CD4-positive, alpha-beta T cell treated with Interleukin-15 for 1 hour (primary cell): Measurements from ENCODE around the gene RNPEPL1.

ENCODE experiments used
- DNase-seq: peaks from one replicate; pipeline ENCODE4 v3.0.0-alpha.2; 2020

The RNPEPL1 gene

DNA sequence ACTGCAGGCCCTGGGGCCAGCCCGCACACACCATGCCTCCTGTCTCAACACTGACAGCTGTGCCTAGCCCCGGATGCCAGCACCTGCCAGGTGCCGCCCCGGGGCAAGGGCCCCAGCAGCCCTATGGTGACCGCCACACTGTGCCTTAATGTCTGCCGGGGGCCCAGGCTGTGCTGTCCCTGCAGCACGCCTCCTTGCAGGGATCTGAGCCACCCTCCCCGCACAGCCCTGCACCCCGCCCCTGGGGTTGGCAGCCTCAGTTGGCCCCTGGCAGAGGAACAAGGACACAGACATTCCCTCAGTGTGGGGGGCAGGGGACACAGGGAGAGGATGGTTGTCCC lies 9.8 kb downstream of the RNPEPL1 start:
- no peak for DNase-seq

DNA sequence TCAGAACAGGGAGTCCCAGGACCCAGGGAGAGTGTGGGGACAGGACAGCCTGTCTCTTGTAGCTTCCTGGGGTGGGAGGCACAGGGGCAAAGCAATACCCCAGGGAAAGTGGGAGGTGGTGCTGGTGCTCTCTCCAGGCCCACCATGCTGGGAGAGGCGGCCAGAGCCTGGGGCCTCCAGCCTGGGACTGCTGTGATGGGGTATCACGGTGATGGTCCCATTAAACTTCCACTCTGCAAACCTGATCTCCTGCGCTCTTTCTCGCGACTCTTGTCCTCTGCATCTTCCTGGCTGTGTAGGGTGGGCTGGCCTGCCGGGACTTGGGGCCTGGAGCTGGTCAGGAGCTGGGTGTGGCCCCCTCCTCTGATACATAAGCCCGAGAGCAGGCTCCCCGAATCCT lies 10.2 kb downstream of the RNPEPL1 start:
- no peak for DNase-seq

DNA sequence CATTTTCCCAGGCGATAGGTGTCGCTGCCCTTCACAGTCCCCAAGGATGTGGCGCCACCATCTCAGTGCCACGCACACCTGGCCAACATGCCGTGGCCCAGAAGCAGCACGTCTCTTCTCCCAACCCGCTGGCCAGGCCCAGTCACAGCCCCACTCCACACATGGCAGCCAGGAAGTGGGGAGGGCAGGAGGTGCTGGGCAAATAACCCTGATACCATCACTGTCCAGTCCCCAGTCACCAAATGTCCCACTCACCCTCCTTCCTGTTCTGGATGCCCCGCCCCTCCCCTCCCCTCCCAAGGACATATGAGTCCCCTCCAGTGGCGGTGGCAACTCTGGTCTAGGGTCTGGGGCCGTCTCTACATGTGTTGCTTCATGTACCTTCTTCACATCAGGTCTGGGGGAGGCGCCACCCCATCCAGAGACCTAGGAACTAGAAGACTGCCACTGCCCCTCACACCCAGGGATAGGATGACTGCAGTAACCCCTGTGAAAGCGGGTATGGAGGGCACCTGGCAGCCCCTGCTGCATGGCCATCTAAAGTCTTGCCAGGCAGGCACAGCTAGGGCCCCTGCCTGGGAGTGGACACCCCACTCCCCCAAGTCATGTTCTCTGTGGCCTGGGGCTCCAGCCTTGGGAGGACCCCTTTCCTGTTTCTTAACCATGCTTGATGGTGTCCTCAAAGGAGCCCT lies 10.9 kb downstream of the RNPEPL1 start:
- DNase-seq, result no peak

DNA sequence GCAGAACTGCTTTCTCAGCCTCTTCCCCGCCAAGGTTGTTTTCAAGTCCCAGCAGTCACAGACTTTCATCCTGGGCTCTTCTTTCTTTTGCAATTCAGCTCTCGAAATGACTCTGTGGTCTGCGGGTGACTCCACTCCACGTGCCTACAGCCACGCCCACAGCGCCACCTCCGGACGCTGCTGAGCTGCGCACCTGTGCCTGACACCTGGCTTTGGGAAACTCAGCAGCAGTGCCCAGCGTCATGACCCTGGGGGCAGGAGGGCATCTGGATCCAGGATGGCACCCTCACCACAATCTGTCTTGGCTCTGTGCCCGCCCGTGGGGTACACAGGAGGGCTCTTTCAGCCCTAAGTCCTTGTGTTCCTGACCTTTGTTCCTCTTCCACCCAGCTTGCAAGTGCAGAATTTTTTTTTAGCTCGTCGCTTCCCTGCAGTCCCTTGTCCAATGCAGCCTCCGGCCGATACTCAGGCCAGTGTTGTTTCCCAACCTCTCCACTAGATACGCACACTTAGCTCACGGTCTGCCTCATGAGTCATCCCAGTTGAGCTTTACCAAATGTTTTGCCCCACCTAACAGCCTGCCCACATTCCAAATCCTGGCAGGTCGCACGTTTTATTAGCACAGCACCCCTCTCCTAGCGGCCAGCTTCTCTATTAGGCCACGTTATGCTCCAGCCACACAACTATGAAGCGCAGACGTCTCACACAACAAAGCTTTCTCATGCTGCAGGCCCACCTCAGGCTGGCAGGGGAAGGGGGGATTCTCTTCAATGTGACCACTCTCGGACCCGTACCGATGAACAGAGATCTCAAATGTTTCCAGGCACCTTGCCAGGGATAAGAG lies 11.7 kb downstream of the RNPEPL1 start:
- peak; percentile 74 for DNase-seq

DNA sequence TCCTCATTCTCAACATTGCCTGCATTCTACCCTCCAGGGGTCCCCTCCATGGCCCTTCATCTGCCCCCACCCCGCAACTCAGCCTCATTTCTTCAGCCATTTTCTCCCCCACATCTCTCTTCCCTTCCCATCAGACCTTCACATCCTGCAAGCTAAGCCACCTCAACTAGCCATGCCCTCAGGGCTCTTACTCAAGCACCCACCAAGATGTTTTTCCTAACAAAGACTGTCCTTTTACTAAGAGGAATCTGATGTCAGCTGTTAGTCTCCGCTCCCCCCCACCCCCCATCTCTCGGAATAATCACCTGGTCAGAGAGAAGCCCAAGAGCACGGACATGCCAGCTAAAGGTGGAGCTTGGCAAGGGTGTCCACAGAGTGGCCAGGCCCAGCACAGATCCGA lies 13.5 kb downstream of the RNPEPL1 start:
- DNase-seq, result no peak

DNA sequence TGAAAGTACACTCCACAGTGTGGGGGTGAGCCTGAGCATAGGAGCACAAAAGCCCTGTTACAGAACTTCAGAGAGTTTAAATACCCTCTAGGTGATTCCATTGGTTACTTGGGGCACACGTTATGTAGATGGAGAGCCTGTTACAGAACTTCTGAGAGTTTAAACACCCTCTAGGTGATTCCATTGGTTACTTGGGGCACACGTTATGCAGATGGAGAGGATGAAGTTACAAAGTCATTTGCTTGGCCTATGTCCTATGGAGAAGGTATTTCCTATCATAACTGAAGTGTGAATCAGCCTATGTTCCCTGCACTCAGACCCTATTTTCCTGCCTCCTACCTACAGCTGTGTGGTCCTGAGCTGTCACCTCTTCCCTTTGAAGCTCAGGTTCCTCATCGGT lies 14.5 kb downstream of the RNPEPL1 start:
- DNase-seq, result no peak

DNA sequence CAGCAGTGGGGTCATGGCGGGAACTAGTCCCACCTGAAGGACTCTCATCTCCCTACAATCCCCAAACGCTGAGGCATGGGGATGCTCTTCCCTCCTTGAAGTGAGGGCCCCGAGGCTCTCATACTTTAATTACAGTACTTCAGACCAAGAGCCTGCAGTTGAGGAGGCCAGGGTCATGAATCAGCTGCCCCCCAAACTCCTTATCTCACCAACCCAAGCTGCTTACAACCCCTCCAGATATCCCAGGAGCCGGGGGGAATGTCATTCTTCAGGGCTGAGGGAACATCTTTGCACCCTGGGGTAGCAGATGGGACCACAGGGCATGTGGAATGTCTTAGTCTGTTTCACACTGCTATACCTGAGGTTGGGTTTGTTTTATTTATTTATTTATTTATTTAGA lies 15.5 kb downstream of the RNPEPL1 start:
- no peak for DNase-seq

DNA sequence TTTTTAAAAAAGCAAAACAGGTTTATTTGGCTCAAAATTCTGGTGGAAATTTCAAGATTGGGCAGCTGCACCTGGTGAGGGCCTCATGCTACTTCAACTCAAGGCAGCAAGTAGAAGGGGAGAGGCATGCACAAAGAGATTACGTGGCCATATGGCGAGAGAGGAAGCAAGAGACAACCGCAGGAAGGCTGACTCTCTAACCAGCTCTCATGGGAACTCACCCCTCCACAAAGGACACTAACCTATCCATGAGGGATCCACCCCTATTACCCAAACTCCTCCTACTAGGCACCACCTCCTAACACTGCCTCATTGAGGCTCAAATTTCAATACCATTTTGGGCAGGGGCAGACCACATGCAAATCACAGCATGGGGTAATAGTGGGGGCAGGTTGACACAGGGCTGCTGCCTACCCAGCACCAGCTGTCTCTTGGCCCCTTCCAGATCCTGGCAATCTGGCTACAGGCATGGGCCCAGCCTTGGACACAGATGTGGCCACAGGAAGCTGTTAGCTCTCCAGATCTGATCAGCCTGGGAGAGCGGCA lies 16.3 kb downstream of the RNPEPL1 start:
- peak; percentile 68 for DNase-seq

DNA sequence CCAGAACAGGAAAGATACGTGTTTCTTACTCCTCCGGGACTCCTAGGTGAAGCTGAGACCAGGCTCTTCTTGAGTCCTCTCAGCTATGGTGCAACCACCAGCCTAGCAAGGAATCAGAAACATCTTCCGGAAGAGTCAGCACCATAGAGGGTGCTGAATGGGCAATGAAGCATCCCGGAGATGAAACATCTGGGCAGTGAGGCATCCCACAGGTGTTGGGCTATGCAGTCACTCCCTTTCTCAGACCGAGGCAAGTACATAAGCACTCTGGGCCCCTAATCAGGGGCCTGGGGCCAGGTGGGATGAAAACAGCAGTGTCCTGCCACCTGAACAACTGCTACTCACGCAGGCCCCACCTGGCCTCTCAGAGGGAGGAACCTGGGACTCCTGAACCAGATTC lies 16.8 kb downstream of the RNPEPL1 start:
- no peak for DNase-seq

DNA sequence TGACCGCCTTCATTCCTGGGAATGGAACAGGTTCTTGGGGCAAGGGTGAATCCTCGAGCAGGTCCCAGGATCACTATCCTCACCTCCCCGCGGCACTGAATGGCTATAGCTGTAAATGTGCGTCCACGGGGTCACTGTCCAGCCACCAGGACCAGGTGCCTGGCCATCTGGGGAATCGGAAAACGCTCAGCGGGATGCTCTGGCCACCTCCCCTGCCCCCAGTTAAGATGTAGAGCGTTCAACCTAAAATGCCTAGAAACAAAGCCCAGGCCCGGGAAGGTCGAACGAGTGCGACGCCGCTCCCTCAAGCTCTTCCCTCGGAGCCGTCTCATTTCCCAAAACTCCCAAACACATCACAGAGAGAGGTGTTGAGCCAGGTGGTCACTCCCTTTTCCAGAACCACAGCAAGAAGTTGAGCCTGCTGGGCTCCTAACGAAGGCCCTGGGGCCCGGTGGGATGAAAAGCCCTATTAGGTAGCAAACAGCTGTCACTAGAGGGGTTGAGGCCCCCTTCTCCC lies 17.5 kb downstream of the RNPEPL1 start:
- DNase-seq, result no peak

DNA sequence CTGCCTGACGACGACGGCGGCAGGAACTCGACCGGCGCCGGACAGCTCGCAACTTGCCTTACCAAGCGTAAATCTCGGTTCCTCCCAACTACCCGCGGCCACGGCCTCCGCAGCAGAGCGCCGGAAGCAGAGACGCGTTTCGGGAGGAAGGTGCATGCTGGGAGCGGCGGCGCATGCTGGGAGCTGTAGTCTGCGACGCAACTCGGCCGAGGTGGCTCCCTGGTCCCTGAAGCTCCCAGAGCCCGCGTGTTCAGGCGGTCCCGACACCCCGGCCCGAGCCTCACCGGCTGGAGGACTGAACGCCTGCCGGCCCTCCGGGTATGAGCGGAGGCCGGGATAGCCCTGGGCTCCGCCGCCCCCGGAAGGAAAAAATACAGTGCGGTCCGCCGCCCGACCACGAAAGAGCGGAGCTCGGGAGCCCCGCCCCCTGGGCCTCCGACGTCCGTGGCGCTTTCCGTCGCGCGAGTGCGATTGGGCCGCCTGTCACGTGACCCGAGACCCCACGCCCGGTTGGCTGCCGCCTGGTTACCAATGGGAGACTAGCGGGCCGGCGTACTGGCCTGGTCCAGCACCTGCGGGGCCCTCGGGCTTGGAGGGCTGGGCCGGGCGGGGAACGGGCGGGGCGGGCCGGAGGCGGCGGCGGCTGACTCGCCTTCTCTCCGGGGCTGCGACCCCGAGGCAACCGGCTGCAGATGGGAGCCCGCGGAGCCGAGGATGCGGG lies 18.1 kb downstream of the RNPEPL1 start, which contains the start of gene CAPN10:
CAPN10 (plus strand) TSS at position 537 of the 721 bp plus-strand sequence; CDS start at position 715, 178 bp downstream.
- peak; percentile 95 for DNase-seq

DNA sequence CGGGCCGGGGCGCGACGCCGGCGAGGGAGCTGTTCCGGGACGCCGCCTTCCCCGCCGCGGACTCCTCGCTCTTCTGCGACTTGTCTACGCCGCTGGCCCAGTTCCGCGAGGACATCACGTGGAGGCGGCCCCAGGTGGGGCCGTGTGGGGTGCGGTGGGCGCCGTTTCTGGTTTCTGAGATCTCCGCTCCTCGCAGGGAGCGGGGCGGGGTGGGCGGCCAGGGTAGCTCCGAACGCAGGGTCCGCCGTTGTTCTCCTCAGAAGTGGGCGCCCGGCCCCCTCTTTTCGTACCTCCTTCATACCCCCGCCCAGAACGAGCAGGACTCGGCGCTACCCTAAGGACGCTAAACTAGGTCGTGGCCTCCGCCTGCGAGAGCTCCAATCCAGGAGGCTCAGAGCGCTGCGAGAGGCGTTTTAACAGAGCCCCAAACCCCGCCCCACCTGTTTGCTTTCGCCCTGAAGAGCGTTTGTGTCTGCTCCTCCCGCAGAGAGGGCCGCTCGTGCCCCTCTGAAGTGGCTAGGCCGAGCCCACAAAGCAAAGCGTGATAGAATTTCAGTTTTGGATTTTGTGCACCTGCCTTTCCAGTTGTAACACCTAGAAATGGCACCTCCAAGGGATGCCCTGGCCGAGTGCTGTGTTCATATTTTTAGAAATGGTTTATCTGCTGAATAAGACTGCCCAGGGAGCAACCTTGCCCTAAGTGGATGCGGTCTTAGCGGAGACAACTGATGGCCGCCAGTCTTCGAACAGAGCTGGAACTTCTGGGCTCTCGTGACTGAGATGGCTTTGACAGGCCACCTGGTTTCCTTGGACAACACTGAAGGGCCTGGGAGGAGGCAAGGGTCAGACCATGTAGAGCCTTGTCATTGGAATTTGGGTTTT lies 18.9 kb downstream of the RNPEPL1 start:
- DNase-seq, result peak; percentile 38

DNA sequence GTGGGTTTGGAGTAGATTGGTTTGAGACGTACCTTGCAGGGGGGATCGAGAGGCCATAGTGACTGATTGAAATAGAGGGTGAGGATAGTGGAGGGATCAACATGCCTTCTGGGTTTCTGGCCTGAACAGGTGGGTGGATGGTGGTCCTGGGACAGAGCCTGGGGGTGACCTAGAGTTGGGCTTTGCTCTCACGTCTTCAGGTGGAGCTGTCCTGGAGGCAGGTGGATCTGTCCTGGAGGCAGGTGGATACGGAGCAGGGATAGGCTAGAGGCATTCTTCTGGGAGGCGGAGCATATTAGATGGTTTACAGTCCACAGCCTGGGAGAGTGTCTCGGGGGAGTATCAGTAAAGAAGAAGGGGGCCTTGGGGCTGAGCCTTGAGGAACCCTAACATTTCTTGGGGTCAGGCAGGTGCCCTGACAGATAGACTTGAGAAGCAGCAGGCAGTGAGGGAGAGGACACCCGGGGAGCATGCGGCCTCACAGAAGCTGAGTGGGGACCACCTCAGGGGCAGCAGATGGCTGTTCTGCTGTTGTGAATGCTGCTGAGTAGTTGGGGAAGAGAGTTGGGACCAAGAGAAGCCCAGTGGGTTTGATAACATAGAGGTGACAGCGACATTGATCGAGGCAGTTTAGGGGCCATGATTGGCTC lies 19.8 kb downstream of the RNPEPL1 start:
- DNase-seq, result no peak

DNA sequence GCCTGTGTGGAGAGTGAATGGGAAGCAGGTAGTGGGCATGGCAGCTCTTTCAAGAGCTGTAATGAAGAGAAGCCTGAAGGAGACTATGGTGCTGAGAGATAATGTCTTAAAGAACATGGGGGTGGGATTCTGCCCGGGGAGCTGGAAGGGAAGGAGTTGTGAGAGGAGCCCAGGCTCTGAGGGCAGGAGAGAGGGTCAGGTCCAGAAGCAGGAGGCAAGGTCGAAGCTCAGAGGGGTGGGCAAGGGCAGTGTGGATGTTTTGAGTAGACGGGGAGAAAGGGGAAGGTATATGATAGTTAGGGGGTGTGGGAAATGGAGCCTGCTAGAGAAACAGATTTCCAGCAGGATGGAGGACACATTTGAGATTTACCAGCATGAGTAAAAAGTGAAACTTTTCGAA lies 20.4 kb downstream of the RNPEPL1 start:
- DNase-seq, result no peak

DNA sequence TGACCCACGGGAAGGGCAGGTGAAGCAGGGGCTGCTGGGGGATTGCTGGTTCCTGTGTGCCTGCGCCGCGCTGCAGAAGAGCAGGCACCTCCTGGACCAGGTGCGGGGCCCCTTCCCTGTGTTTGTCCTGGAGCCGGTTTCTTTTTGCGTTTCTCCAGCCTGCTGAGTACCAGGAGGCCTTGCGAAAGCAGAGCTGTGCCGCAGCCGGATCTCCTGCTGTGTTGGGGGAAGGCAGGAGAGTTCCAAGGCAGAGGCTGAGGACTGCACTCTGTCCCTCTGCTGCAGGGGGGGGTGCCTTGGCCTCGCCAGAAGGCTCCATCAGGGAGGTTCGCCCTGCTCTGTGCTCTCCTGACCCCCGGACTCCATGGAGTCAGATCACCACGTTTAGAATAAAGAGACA lies 21.1 kb downstream of the RNPEPL1 start:
- DNase-seq, result no peak

DNA sequence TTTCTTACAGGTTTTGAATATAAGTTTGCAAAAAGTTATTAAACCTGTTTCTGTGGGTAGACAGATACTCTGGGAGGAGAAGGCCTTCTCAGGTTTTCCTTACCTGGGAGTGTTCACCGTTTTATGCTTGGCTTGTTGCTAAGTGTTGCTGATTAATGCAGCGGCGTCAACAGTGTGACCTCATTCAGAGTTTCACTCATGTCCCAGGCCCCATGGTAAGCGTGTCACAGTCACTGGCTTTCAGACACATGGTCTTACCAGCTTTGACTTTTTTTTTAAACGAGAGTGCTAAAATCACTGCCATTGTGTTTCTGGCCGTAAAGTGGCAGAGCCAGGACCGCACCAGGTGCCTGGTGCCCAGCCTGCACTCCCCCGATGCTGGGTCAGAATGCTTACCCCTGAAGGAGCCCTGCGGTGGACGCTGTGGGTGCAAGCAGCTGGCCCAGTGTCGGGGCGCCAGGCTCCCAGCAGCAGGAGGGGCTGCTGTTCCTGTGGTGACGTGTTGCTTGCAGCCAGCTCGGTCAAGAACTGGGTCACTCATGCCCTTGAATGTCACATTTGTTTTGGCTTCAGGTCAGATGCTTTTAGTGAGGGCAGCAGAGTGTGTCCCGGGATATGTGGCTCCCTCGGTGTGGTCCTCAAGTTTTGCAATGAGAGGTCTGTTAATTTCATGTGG lies 21.7 kb downstream of the RNPEPL1 start:
- DNase-seq, result no peak

DNA sequence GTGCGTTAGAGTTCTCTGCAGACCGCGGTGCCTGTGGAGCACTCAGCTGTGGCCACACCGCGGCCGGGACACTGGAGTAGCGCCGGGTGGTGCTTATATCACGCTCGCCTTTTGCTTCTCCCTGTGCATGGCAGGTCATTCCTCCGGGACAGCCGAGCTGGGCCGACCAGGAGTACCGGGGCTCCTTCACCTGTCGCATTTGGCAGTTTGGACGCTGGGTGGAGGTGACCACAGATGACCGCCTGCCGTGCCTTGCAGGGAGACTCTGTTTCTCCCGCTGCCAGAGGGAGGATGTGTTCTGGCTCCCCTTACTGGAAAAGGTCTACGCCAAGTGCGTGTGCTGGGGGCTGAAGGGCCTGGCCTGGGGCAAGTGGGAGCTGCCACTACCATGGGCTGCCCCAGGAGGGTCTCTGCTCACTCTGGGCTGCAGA lies 22.4 kb downstream of the RNPEPL1 start:
- DNase-seq, result no peak

DNA sequence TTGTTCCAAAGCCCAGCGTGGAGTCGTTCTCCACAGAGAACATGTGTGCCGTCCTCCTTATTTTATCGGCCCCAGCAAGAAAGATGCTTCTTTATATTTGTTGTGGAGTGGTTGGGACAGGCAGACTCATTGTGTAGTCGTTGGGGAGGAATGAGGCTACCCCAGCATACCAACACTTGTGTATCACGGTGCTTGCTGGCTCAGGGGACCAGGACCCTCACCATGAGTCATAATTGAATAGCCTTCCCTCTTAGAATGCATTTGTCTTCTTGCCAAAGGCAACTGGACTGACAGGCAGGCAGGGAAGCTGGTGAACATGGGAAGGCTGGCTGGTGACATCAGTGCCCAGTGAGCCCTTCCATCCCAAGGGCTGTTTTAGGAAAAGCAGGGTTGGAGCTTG lies 22.9 kb downstream of the RNPEPL1 start:
- DNase-seq, result no peak

DNA sequence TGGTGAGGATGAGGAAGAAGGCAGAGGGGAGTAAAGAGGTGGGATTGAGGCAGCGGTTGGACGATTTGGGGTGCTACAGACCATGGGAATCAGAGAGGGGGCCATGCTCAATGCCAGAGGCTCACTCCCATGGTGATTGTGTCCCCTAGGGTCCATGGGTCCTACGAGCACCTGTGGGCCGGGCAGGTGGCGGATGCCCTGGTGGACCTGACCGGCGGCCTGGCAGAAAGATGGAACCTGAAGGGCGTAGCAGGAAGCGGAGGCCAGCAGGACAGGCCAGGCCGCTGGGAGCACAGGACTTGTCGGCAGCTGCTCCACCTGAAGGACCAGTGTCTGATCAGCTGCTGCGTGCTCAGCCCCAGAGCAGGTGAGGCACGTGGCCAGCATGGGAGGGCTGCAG lies 23.5 kb downstream of the RNPEPL1 start:
- DNase-seq, result no peak

DNA sequence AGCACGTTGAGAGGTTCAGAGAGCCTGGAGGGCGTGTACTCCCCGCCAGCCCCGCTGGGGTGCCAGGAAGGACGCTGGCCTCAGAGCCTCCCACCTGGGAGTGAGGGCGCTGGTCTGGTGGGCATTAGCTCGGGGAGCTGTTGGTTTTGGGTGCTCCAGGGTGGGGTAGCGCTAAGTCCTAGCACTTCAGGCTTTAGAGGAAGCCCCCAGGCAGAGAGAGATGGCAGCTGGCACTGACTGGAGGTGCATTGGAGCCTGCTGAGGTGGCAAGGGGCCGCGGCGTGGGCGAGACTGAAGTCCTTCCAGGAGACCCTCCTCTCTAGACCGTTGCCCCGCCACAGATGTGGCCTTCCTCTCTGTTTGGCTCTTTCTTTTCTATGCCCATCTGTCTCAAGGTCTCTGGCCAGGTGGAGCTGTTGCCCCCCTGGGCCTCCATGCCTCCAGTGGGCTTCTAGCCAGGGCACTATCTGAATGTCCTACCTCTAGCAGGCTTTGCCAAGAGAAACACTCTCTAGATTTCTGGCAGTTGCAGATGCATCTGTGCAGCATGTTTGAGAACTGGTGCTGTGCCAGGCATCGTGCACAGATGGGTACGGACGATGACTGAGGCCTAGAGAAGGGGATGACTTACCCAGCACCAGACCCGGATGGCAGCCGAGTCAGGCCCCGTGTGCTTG lies 24.9 kb downstream of the RNPEPL1 start:
- no peak for DNase-seq
